Naive thymus-derived CD8-positive, alpha-beta T cell (primary cell): ENCODE data around the gene PCSK4. TPM values are rescaled to one million over a fixed set of nuclear protein-coding genes. Genes with fewer than 3 reads are reported as not detected.
A peak's percentile ranks its signal among the peaks of the same experiment; 100 is the strongest.

Source experiments
- ATAC-seq, 2 donors: fragments of 150-1000 bp; cut with Tn5 transposase in 1 of 2; sonication (Bioruptor Pico), chemical (Tn5 transposase) in 1 of 2; 1 replicate in 1 of 2; 2 replicates in 1 of 2; pipeline ENCODE4 v1.10.0; 2021; ENCODE audit warnings: mild to moderate bottlenecking in 2 of 2, moderate library complexity in 2 of 2
- POLR2A ChIA-PET: fragments of 350-600 bp; sonication (Branson Sonifier 250); formaldehyde crosslinking; loops from one replicate; lab custom pipeline; 2021; ENCODE audit warnings: antibody characterized with exemption; lab: Charles Lee
- DNase-seq, 10 donors: peaks; one replicate each; pipeline versions ENCODE4 v3.0.0 to v3.0.0-alpha.2; 2020 to 2022
- H3K27ac Mint-ChIP-seq, 10 donors: one replicate each; pipeline ENCODE4 v1.8.0; 2020 to 2022; ENCODE audit warnings: mild to moderate bottlenecking in 10 of 10, mixed read lengths in 10 of 10, moderate library complexity in 4 of 10, inconsistent platforms in 1 of 10
- H3K27me3 Mint-ChIP-seq, 5 donors: one replicate each; pipeline ENCODE4 v1.8.0; 2021 to 2022; ENCODE audit warnings: mixed read lengths in 5 of 5
- H3K36me3 Mint-ChIP-seq, 3 donors: one replicate each; pipeline ENCODE4 v1.8.0; 2020 to 2022; ENCODE audit warnings: mixed read lengths in 3 of 3, mild to moderate bottlenecking in 2 of 3, inconsistent platforms in 1 of 3
- H3K4me1 Mint-ChIP-seq, 4 donors: one replicate each; pipeline ENCODE4 v1.8.0; 2021 to 2022; ENCODE audit warnings: mixed read lengths in 4 of 4
- H3K4me3 Mint-ChIP-seq, 10 donors: one replicate each; pipeline ENCODE4 v1.8.0; 2020 to 2022; ENCODE audit warnings: mild to moderate bottlenecking in 10 of 10, mixed read lengths in 10 of 10, moderate library complexity in 6 of 10, inconsistent platforms in 1 of 10
- H3K9me3 Mint-ChIP-seq, 9 donors: one replicate each; pipeline ENCODE4 v1.8.0; 2020 to 2022; ENCODE audit warnings: mixed read lengths in 9 of 9, mild to moderate bottlenecking in 3 of 9, inconsistent platforms in 1 of 9, moderate library complexity in 1 of 9
- polyA plus RNA-seq, 3 donors: library from polyadenylated mRNA; unstranded; fragments of 300-500 nt; fragmentation: Illumina TruSeq; gene quantifications; one replicate each; pipeline ENCODE4 v1.2.3, GENCODE V29; 2021
- total RNA-seq, 8 experiments: library from RNA in 2 of 8; stranded (reverse) in 2 of 8; gene quantifications; one replicate each; pipeline ENCODE4 v1.2.3 and lab custom pipeline; 2021 to 2026

The PCSK4 gene
- total and polyA plus RNA-seq, 5 experiments from 2014 or later: 0.35 to 12.0 (median 1.3) TPM

DNA sequence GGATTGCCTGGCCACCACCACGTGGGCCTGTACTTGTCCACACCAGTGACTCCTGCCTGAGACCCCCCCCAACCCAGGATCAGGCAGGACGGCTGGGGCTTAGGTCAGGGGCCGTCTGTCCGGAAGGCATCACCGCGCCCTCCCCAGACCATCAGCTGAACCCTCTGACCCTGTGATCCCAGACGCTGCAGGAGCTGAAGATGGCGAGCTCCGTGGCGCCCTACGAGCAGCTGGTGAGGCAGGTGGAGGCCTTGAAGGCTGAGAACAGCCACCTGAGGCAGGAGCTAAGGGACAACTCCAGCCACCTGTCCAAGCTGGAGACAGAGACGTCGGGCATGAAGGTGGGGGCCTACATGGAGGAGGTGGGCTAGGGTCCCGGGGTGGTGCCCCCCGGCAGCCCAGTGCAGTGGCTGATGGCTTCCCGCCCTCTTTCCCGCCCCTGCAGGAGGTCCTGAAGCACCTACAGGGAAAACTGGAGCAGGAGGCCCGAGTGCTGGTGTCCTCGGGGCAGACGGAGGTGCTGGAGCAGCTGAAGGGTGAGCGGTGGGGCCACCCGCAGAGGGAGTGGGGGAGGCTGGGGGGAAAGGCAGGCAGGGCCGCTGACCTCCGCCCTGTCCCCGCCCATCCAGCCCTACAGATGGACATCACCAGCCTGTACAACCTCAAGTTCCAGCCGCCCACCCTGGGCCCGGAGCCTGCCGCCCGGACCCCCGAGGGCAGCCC, 37.2 kb downstream of the PCSK4 start:
- peaks cover 0 to 3% (median 0%) of the 10 kb centered on the region in 9 donors for H3K9me3 Mint-ChIP-seq
- H3K4me1 Mint-ChIP-seq: peaks cover 10 to 32% (median 27%) of the 10 kb centered on the region in 4 donors
- POLR2A ChIA-PET: interaction anchor here (0.6 to 1.5 kb wide), 6 partner anchors 9 to 81 kb away, joined by 3 to 5 read pairs (median 4); partner anchors contain the start of gene RPS15
- no peak overlapping the region for H3K4me3 Mint-ChIP-seq
- no peak for DNase-seq
- ATAC-seq: no peak
- no peak overlapping the region for H3K27ac Mint-ChIP-seq
- peaks cover 22 to 71% (median 39%) of the 10 kb centered on the region in 5 donors for H3K27me3 Mint-ChIP-seq
- peaks cover 0 to 14% (median 0%) of the 10 kb centered on the region in 3 donors for H3K36me3 Mint-ChIP-seq

- Mint-ChIP-seq H3K4me3 (no peak overlapping the region), H3K27me3 (peaks cover 27 to 78% (median 47%) of the 10 kb centered on the region in 5 donors), H3K36me3 (peaks cover 0 to 14% (median 0%) of the 10 kb centered on the region in 3 donors), H3K4me1 (peaks cover 10 to 32% (median 27%) of the 10 kb centered on the region in 4 donors), H3K27ac (no peak overlapping the region), H3K9me3 (peaks cover 0 to 3% (median 0%) of the 10 kb centered on the region in 9 donors)
- POLR2A ChIA-PET: interaction anchor here (1.0 to 1.1 kb wide), 3 partner anchors 10 to 14 kb away, joined by 3 to 5 read pairs (median 4); partner anchors contain the start of gene RPS15
- no peak for ATAC-seq
- no peak for DNase-seq
These were observed 38.0 kb downstream of the PCSK4 start for GRCh38 chr19:1451916-1452801.

DNA sequence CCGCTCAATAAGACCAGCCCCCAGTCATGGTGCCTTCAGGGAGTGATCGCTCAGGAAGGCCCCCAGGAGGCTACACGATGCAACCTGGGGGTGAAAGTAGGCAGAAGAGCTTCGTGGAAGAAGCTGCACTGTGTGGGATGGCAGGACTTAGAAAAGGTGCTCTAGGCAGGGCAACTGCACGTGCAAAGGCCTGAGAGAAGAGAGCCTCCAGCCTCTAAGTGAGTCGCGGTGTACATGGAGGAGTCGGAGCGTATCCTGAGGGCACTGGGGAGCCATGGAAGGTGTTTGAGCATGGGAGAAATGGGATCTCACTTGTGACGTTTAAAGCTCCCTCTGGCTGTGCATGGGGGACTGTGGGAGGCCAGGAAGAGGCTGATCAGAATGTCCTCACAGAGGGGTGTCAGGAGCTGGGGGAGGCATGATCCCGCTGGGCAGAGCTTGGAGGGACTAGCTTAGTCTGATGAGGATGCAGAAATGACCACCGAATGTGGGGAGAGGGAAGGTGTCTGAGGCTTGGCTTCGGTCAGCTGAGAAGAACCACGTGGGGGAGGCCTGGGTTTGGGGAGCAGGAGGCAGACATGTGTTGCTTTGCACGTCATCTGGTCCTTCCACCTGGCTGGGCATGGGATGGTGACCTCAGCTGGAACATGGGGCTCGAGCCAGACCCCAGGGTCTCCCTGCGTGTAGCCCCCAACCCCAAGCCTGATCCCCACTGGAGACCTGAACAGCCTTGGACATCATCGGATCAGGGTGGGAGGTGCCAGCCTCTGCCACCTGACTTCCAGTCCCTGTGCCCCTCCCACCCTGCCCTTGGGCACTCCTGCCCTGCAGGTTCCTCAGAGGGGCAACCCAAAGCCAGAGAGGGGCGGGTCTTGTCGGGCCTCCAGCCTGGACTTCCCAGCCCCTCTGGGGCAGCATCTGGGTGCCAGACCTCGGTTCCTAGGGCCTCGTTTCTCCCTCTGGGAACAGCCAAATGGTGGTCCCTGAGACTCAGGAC, 39.1 kb downstream of the PCSK4 start:
- H3K27ac Mint-ChIP-seq: no peak overlapping the region

DNA sequence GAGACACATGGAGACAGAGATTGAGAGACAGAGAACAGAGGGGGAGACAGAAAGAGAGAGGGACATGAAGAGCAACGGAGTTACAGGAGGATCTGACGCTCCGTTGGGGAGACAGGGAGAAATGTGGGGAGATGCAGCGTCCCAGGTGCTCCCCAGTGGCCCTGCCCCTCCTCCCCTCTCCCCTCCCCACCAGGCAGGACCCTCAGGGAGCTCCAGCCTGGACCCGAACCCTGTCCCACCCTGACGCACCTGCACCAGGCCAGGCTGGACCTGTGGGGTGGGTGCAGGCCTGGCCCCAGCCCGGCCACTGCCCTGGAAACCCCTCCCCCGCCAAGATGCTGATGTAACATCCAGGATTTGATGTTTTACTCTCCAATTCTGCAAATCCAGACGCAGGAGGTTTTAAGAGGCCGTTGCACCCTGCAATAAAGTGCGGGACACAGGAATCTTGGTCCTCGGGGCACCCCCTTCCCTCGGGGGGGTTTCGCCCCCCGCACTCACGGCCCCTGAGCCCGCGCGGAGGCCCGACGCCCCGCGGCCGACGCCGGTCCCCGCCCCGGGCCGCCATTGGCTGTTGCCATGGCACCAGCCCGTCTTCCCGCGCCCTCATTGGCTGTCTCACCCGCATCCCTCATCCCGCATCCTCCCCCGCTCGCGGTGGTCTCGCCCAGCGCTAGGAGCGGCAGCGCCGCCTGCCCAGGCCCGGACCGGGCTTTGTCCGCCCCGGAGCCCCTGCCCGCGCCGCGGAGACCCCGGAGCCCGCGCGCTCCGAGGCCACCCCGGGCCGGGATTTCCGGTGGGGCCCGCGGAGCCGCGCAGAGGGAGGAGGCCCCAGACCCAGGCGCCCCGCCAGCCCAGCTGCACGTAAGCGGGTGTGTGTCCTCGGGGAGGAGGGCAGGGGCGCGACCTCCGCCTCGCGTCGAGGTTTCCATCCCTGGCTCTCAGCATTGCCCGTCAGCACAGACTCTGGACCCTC, 40.4 kb downstream of the PCSK4 start, which contains the start of gene APC2:
APC2 (plus strand) TSS at position 655 of the 976 bp plus-strand sequence. CDS start 2,881 bp downstream, outside the sequence.
- ATAC-seq (peak; percentile 28 to 45), DNase-seq (peak in 4 of 10 donors; percentile 19 to 42 (median 36))
- H3K27ac Mint-ChIP-seq: peak within 1 kb of the TSS in 2 of 10 donors; percentile 3 to 55
- peaks cover 0 to 9% (median 0%) of the 10 kb centered on the region in 3 donors for H3K36me3 Mint-ChIP-seq
- peaks cover 9 to 28% (median 24%) of the 10 kb centered on the region in 4 donors for H3K4me1 Mint-ChIP-seq
- peaks cover 23 to 66% (median 43%) of the 10 kb centered on the region in 5 donors for H3K27me3 Mint-ChIP-seq
- no peaks in the 10 kb centered on the region for H3K9me3 Mint-ChIP-seq
- POLR2A ChIA-PET: interaction anchor here (1.2 kb wide), 2 partner anchors 9 to 23 kb away, joined by 4 to 7 read pairs; no protein-coding TSS in a partner anchor
- peak within 1 kb of the TSS in 8 of 10 donors; percentile 14 to 69 (median 40) for H3K4me3 Mint-ChIP-seq

More for the DNA sequence above, 39.1 kb downstream of the PCSK4 start:
- ATAC-seq: no peak
- POLR2A ChIA-PET: interaction anchor here (0.6 to 1.2 kb wide), 2 partner anchors 10 to 49 kb away, joined by 4 to 6 read pairs; no protein-coding TSS in a partner anchor
- H3K4me3 Mint-ChIP-seq: peak overlapping the region in 6 of 10 donors; percentile 23 to 67 (median 38)
- DNase-seq: no peak
- H3K36me3 Mint-ChIP-seq: peaks cover 0 to 14% (median 0%) of the 10 kb centered on the region in 3 donors
- peaks cover 10 to 33% (median 28%) of the 10 kb centered on the region in 4 donors for H3K4me1 Mint-ChIP-seq
- H3K27me3 Mint-ChIP-seq: peaks cover 27 to 79% (median 48%) of the 10 kb centered on the region in 5 donors
- H3K9me3 Mint-ChIP-seq: peaks cover 0 to 3% (median 0%) of the 10 kb centered on the region in 9 donors

GRCh38 chr19:1447944-1448343, 42.2 kb downstream of the PCSK4 start:
- H3K4me1 Mint-ChIP-seq: peaks cover 11 to 29% (median 23%) of the 10 kb centered on the region in 4 donors
- H3K27ac Mint-ChIP-seq: peak overlapping the region in 1 of 10 donors; percentile 65
- no peak for DNase-seq
- no peaks in the 10 kb centered on the region for H3K9me3 Mint-ChIP-seq
- no peak for ATAC-seq
- peaks cover 0 to 9% (median 0%) of the 10 kb centered on the region in 3 donors for H3K36me3 Mint-ChIP-seq
- POLR2A ChIA-PET: interaction anchor here (0.9 to 1.6 kb wide), 2 partner anchors 35 to 150 kb away, joined by 4 to 6 read pairs; no protein-coding TSS in a partner anchor
- peak overlapping the region in 5 of 10 donors; percentile 15 to 52 (median 41) for H3K4me3 Mint-ChIP-seq
- H3K27me3 Mint-ChIP-seq: peaks cover 20 to 52% (median 36%) of the 10 kb centered on the region in 5 donors

GRCh38 chr19:1447504-1447903, 42.6 kb downstream of the PCSK4 start:
- no peak for DNase-seq
- H3K27ac Mint-ChIP-seq: no peak overlapping the region
- H3K9me3 Mint-ChIP-seq: no peaks in the 10 kb centered on the region
- H3K4me1 Mint-ChIP-seq: peaks cover 11 to 29% (median 24%) of the 10 kb centered on the region in 4 donors
- peak overlapping the region in 7 of 10 donors; percentile 0 to 44 (median 26) for H3K4me3 Mint-ChIP-seq
- peaks cover 20 to 48% (median 33%) of the 10 kb centered on the region in 5 donors for H3K27me3 Mint-ChIP-seq
- H3K36me3 Mint-ChIP-seq: peaks cover 0 to 13% (median 0%) of the 10 kb centered on the region in 3 donors
- POLR2A ChIA-PET: interaction anchor here (0.9 to 1.6 kb wide), 2 partner anchors 35 to 150 kb away, joined by 4 to 6 read pairs; no protein-coding TSS in a partner anchor
- ATAC-seq: no peak

- POLR2A ChIA-PET: interaction anchor here (0.6 to 1.6 kb wide), 2 partner anchors 34 to 101 kb away, joined by 3 to 4 read pairs; no protein-coding TSS in a partner anchor
- H3K36me3 Mint-ChIP-seq: peaks cover 0 to 18% (median 0%) of the 10 kb centered on the region in 3 donors
- H3K9me3 Mint-ChIP-seq: no peaks in the 10 kb centered on the region
- peaks cover 11 to 29% (median 24%) of the 10 kb centered on the region in 4 donors for H3K4me1 Mint-ChIP-seq
- H3K27me3 Mint-ChIP-seq: peaks cover 20 to 44% (median 31%) of the 10 kb centered on the region in 5 donors
- ATAC-seq: no peak
- peak overlapping the region in 8 of 10 donors; percentile 18 to 61 (median 40) for H3K4me3 Mint-ChIP-seq
- peak in 3 of 10 donors; percentile 33 to 58 (median 34) for DNase-seq
- peak overlapping the region in 1 of 10 donors; percentile 36 for H3K27ac Mint-ChIP-seq
These were observed 43.3 kb downstream of the PCSK4 start for GRCh38 chr19:1446713-1447481.

- ATAC-seq (no peak), DNase-seq (no peak)
- Mint-ChIP-seq H3K36me3 (peaks cover 0 to 25% (median 2%) of the 10 kb centered on the region in 3 donors), H3K4me1 (peaks cover 11 to 36% (median 27%) of the 10 kb centered on the region in 4 donors), H3K27me3 (peaks cover 20 to 37% (median 29%) of the 10 kb centered on the region in 5 donors), H3K27ac (no peak overlapping the region), H3K9me3 (no peaks in the 10 kb centered on the region), H3K4me3 (peak overlapping the region in 1 of 10 donors; percentile 44)
- POLR2A ChIA-PET: interaction anchor here (0.6 to 1.6 kb wide), 5 partner anchors 9 to 177 kb away, joined by 3 to 5 read pairs (median 4); partner anchors contain the start of gene CIRBP
These were observed 44.0 kb downstream of the PCSK4 start for GRCh38 chr19:1445932-1446712.
